ENCODE measurements around the gene UBAC1.

DNA sequence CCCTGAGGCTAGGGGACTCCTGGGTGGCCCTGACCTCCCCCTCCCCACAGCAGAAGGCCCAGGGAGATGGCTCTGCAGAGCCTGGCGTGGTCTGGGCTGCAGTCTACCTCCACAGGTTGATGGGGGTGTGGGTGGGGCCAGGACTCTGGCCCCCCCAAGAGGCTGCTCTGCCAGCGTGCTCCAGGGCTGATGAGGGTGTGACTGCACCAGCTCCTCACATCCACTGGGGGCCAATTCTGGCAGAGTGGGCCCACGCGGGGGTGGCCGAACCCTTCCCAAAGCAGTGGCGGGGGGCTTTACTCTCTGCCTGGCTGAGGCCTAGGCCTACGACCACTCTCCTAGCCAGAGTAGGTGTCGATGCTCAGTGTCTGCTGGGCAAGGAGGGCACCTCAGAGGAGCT is 28.0 kb upstream of the UBAC1 start:
- no peak for TF ChIP-seq EZH2 (IDR thresholded peaks at IDR 0.05)
- TF ChIP-seq POLR2AphosphoS5 (IDR thresholded peaks at IDR 0.05; ENCODE audit: borderline replicate concordance, low read depth, low read length) = no peak
- no peak for TF ChIP-seq FOXP2 (optimal IDR thresholded peaks at IDR 0.05; ENCODE audit: control extremely low read depth, extremely low read length, insufficient read depth)

Measured in SK-N-MC (cell line).